ENCODE measurements around the gene SLFN12L.

The SLFN12L gene

GRCh38 chr17:35448214-35448898 is 89.1 kb downstream of the SLFN12L start, which contains the start of gene SLFN13 (continued):
- TF ChIP-seq, protein P1, sequence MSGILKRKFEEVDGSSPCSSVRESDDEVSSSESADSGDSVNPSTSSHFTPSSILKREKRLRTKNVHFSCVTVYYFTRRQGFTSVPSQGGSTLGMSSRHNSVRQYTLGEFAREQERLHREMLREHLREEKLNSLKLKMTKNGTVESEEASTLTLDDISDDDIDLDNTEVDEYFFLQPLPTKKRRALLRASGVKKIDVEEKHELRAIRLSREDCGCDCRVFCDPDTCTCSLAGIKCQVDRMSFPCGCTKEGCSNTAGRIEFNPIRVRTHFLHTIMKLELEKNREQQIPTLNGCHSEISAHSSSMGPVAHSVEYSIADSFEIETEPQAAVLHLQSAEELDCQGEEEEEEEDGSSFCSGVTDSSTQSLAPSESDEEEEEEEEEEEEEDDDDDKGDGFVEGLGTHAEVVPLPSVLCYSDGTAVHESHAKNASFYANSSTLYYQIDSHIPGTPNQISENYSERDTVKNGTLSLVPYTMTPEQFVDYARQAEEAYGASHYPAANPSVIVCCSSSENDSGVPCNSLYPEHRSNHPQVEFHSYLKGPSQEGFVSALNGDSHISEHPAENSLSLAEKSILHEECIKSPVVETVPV (CRISPR knock-in tag; IDR thresholded peaks at IDR 0.05): no peak
- no peak for TF ChIP-seq BACH2 (CRISPR knock-in tag; IDR thresholded peaks at IDR 0.05; ENCODE audit: borderline replicate concordance)

GRCh38 chr17:35447499-35447898 is 90.0 kb downstream of the SLFN12L start:
- no peak for ATAC-seq
- TF ChIP-seq, protein P1 (CRISPR knock-in tag; IDR thresholded peaks at IDR 0.05): no peak
- TF ChIP-seq CREB5 (CRISPR knock-in tag; IDR thresholded peaks at IDR 0.05; ENCODE audit: low read depth) (no peak), RARB (CRISPR knock-in tag; IDR thresholded peaks at IDR 0.05) (no peak), GLIS3 (CRISPR knock-in tag; IDR thresholded peaks at IDR 0.05) (no peak), ZNF8 (CRISPR knock-in tag; IDR thresholded peaks at IDR 0.05) (no peak), ZC3H10 (CRISPR knock-in tag; IDR thresholded peaks at IDR 0.05) (no peak), BACH2 (CRISPR knock-in tag; IDR thresholded peaks at IDR 0.05; ENCODE audit: borderline replicate concordance) (no peak), TSHZ2 (CRISPR knock-in tag; IDR thresholded peaks at IDR 0.05) (no peak), ZFP30 (CRISPR knock-in tag; IDR thresholded peaks at IDR 0.05) (no peak), PPARA (CRISPR knock-in tag; IDR thresholded peaks at IDR 0.05; ENCODE audit: borderline replicate concordance) (no peak)

DNA sequence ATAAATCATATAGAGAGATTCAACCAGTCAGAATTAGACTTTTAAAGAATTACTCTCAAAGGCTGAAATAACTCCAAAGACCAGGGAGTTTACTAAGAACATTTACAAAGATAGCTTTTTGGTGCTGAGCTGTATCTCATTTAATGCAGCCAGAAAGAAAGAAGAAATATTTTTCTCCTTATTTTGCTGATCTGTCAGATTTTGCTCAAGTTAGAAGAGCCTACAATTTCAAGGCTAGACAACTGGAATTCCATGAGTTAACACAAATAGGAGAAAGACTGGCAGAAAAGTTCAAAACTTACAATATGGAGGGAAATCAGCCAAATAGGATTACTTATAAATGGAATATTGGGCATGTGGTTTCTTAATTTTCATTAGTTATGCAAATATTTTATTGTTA is 99.0 kb downstream of the SLFN12L start:
- TF ChIP-seq, protein P1 (CRISPR knock-in tag; IDR thresholded peaks at IDR 0.05): no peak
- TF ChIP-seq BACH2 (CRISPR knock-in tag; IDR thresholded peaks at IDR 0.05; ENCODE audit: borderline replicate concordance) (no peak), ISL1 (CRISPR knock-in tag; IDR thresholded peaks at IDR 0.05) (no peak), ESRRG (CRISPR knock-in tag; IDR thresholded peaks at IDR 0.05) (no peak), TOX (CRISPR knock-in tag; IDR thresholded peaks at IDR 0.05; ENCODE audit: borderline replicate concordance) (no peak), POU6F1 (CRISPR knock-in tag; IDR thresholded peaks at IDR 0.05; ENCODE audit: borderline replicate concordance, low read depth) (no peak), ZNF565 (CRISPR knock-in tag; conservative IDR thresholded peaks at IDR 0.05; ENCODE audit: low read depth) (no peak)
- ATAC-seq: no peak
